DMS79 (cell line): ENCODE data around the gene MCOLN3.
"Not testable (repeated sequence)": the region's sequence is repeated elsewhere in the genome, so short reads cannot be mapped to it uniquely, and the experiment has no call there.

Experiments used
- DNase-seq: peaks from one replicate; lab custom pipeline; 2025; lab: John Stamatoyannopoulos, UW

Gene MCOLN3

DNA sequence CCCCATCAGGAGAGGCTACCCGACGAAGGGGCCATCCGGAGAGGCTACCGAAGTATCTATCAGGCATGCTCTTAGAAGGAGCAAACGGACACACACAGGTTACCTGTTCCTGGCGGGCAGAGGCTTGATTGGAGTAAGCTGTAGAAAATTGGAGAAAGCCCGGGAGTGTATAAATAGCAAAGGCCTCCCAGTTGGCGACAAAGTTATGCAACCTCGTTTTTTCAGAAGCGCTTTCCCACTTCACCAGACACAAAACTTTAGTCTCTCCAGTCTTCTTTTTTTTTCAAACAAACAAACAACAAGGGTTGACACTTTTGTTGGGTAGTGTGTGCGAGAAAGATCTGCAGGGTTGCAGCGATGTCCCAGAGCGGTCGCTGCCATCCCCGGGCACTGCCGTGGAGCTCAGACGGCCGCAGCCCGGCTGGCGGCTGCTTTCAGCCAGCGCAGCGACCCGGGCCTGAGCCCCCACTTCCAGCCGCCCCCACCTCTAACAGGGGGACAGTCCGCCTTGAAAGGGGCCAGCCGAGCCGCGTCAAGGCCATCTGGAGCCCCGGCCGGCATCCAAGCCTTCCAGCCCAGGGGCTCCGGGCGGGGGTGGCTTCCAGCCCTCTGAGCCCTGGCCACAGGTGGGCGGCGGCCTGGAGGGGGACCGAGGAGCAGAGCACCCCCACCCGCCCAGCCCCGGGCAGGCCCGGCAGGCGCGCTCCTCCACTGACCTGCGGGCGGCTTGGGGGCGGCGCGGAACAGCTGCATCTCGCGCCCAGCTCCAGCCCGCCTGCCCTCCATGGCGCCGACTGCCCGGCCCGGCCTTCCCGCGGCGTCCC, 616 bp downstream of the MCOLN3 start:
- DNase-seq: no peak

DNA sequence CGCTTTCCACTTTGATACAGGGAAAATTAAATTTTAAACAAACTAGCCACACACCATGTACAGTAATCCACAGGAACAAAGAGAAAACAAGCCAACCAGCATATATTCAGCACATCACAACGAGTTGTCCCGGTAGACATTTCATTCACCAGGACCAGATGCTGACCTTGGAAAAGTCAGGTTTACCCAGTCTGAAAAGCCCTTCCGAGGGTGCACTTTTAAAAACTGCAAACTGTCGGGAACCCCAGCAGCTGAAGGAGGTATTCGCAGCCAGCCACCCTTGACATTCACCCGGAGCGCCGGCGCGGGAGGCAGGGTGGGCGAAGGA, 1.2 kb downstream of the MCOLN3 start:
- DNase-seq: no peak

DNA sequence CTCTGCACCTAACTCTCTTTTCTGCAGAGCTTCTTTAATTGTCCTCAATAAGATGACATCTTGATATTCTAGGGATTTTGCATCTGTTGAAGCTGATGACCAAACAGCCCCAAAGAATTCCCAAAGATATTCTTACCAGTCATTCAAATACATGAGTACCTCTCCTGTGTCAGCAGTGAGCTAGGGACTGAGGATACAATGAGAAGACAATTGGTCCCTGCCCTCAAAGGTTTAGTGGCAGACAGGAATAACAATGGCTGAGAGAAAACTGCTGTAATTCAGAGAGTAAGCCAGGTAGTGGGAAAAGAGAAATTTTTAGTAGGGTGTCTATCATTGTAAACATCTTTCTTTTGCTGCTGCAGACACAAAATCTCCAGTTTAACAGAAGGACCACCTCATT, 5.9 kb downstream of the MCOLN3 start:
- no peak for DNase-seq

DNA sequence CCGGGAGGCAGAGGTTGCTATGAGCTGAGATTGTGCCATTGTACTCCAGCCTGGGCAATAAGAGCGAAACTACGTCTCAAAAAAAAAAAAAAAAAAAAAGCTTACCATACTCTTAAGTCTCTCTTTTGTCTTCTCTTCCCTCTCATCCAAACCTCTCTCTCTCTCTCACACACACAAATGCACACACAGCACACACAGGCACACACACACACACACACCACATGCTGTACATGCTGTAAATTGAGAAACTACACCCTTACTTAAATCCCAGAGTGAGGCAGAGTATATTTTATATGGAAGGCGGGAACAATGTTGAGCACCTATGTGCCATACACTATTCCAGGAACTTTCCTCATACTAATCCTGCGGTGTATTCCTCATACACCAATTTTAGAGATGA, 6.5 kb downstream of the MCOLN3 start:
- no peak for DNase-seq

DNA sequence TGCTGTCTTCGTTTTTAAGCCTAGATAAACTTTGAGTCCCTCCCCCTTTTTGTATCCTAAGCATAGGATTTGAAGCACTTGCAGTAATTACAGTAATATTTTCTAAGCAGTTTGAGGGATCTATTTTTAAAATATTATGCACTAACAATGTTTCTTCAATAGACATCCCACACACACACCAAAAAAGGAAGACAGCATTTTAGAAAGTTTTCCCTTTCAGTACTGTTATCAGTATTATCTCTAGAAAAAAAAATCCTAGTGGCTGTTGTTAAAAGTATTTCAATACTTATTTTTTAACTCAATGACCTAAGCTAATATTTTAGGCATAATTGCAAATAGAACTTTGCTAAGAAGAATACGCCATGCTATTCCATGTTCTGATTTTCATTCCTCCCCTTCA, 15.1 kb downstream of the MCOLN3 start:
- no peak for DNase-seq

DNA sequence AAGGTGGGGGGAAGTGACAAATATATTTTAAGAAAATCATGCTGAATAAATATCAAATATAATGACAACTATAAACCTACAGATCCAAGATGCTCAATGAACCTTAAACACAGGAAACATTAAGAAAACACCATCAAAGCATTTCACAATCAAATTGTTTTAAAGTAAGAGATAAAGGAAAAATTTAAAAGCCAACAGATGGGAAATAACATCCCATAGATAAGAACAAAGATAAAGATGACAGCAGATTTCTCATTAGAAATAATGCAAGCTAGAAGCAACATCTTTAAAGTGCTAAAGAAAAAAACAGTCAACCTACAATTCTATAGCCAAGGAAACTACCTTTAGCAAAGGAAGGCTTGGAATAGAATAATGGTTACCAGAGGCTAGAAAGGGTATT, 17.8 kb downstream of the MCOLN3 start:
- DNase-seq: no peak

DNA sequence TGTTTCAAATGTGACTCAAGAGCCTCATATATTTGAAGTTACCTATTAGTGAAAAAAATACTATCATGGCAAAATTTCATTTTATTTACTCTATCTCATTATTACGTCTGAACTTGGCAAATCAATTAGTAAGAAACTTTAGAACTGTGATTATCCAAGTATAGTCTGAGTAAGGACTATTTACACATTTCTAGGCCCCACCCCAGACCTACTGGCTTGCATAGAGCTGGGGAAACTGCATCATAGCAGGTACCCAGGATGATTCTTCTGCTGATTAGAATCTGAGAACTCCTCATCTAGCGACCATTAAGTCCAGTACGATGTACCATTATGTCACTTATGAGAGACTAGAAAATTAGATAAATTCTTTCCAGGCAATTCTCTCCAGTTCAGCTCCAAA, 20.1 kb downstream of the MCOLN3 start:
- DNase-seq: no peak

DNA sequence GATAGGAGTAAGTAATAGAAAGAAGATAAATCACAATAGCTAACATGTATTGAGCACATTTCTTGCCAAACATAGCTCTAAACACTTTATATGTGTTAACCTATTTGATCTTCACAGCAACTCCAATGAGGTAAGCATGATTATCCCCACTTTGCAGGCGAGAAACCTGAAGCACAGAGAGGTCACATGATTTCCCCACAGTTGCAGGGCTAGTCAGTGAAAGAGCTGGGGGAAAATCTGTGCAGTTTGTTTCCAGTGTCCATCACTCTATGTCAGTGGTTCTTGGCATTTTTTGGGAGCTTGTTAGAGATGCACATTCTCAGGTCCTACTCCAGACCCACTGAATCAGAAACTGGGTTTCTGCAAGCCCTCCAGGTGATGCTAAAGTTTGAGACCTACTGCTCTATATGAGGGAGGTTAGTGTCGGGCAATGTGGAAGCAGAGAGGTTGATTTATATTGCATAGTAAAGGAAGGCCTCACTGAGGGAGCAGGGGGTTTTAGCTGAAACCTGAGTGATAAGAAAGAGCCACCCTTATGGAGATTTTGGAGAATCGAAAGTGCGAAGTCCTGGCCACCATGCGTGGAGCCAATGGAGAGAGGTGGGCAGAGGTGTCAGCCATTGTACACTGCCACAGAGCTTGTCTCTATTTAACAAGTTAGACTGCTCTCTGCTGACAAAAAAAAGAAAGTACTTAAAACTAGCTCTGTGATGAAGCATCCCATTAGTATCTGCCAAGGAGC, 20.9 kb downstream of the MCOLN3 start:
- no peak for DNase-seq

DNA sequence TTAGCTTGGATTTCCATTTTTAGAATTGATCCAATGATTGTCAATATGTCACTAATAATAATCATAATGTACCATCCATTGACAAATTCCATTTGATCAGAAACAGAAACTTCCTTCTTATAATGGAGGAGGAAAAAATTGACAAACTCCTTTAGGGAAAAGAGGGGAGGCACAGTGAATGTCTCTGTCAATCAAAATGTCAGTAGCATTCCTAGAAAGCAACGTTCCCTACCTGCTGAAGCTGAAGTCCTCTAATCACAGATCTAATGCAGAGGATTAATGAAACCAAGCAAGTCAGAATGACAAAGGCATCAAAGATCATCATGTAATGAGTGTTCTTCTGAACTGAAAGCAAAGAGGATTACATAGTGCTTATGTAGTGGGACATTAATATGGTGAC, 22.4 kb downstream of the MCOLN3 start:
- DNase-seq: no peak

DNA sequence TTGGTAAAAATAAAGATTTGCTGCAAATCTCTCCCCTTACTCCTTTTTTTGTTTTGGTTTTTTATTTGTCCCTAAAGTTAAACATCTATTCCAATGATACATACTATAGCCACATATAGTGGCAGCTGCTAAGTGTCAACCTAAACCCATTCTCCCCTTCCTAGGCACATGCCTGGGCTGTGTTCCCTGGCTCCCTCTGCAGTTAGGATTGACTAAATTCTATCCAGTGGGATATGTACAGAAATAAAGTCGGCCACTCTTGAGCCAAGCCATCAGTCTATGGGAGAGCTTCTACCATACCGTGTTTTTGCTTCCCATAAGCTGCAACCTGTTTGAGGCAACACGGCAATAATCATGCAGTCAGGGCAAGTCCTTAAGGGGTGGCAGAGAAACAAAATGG, 23.6 kb downstream of the MCOLN3 start:
- DNase-seq: no peak

DNA sequence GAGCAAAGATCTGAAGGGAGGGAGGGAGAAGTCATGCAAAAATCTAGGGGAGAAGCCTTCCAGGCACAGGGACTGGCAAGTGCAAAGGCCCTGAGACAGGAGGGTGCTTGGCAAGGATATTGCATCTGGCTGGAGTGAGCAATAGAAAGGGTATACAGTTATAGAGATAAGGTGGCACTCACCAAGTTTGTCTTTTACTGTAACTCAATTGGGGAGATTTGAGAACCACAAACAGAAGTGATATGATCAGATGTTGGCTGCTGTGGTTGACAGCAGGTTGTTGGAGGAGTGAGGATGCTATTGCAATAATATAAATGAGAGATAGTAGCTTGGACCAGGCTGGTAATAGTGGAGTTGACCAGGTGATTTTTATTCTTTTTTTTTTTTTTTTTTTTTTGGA, 25.6 kb downstream of the MCOLN3 start:
- DNase-seq: no peak

DNA sequence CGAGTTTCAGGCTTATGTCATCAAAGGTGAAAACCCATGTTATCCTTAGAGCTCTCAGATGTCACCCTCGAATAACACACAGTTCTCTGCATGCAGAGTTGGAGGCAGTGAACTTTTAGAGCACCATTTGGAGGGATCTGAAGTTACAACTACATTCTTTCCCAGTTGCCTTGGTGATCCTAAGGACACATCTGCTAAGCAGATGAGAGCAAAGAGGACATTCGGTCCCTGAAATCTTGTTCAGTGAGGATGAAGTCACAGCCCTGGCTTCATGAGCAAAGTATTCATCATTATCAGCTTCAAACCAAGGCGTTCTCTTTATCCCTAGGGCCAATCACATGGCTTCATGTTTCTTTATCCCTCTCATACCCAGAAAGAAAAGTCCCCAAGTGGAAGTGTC, 28.3 kb downstream of the MCOLN3 start:
- DNase-seq: no peak

DNA sequence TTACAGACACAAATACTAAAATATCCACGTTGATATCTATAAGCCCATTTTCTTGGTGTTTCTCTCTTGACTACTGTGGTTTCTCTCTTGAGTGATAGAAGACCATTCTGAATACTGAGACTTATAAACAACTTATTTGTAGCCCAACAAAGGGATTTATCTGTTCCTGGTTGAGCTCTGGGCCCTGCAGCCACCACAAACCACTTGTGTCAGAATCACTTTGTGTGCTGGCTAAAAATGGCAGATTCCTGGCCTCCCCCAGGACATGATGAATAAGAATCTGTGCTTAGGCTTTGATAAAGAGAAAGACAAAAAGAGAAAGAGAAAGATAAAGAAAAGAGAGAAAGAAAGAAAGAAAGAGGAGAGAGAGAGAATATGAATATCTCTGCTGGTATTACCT, 32.5 kb downstream of the MCOLN3 start:
- no peak for DNase-seq

DNA sequence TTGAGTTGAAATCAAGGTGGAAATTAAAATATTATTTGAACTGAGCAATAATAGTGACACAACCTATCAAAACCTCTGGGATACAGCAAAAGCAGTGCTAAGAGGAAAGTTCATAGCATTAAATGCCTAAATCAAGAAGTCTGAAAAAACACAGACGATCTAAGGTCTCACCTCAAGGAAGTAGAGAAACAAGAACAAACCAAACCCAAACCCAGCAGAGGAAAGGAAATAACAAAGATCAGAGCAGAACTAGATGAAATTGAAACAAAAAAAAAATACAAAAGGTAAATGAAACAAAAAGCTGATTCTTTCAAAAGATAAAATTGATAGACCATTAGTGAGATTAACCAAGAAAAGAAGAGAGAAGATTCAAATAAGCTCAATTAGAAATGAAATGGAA, 42.7 kb downstream of the MCOLN3 start:
- not testable (repeated sequence) for DNase-seq

DNA sequence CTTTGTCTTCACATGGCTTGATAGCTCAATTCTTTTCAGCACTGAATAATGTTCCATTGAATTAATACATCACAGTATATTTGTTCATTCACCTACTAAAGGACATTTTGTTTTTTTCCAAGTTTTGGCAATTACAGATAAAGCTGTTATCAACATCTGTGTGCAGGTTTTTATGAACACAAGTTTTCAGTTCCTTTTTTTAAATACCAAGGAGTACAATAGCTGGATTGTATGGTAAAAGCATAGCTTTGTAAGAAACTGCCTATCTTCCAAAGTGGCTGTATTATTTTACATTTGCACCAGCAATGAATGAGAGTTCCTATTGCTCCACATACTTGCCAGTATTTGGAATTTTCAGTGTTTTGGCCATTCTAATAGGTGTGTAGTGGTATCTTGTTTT, 46.6 kb downstream of the MCOLN3 start:
- no peak for DNase-seq

DNA sequence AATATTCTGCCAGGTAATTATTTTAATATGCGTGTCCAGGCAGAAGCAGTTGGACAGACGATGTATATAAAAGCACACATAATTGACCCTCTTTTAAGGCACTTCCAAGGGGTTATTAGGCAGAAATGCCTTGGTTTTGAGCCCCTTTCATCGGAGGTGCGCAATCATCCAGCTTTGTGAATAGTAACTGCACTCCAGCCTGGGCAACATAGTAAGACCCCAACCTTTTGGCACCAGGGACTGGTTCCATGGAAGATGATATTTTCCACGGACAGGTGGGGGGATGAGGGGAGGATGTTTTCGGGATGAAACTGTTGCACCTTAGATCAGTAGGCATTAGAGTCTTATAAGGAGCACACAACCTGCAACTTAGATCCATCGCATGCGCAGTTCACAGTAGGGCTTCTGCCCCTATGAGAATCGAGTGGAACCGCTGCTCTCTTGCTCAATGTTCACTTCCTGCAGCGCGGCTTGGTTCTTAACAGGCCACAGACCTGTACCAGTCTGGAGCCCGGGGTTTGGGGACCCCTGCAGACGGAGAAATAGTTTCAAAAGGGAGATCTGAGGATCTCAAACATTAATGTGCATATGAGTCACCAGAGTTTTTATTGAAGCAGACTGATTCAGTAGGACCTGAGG, 49.5 kb downstream of the MCOLN3 start:
- no peak for DNase-seq

DNA sequence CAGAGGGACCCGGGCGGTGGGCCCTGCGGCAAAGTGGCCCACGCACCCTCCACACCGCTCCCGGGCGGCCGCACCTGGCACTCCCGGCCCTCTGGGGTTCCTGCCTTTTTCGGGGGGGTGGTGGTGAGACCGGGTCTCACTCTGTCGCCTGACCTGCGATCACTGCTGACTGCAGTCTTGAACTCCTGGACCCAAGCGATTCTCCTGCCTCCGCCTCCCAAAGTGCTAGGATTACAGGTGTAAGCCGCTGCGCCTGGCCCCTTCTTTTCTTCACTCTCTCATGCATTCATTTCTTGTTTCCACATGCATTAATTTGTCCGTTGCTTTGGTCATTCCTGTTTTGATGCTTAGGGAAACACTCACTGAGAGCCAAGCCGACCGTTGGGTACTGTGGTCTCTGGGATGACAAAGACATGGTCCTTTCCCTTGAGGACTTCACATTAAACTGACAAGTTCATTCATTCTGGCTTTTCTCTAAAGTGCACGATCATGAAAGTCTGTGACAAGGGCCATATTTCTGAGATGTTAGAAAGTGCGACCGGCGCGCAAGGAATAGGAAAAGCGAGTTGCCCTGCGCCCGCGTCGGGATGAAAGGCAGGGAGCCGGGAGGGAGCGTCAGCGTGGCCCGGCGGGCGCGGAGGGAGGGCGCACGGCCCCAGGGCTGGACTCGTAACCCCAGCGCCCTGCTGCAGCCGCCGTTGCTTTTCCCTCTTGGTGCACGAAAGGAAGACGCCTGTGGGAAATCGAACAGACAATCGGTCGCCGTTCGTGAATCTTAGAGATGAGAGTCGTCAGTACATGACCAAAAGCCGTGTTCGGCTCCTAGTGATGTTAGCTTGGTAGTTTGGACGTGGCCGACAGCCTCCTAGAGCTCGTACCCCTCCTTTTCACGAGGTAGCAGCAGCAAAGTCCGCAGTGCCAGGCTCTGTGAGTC, 50.4 kb downstream of the MCOLN3 start:
- DNase-seq: peak; percentile 30

DNA sequence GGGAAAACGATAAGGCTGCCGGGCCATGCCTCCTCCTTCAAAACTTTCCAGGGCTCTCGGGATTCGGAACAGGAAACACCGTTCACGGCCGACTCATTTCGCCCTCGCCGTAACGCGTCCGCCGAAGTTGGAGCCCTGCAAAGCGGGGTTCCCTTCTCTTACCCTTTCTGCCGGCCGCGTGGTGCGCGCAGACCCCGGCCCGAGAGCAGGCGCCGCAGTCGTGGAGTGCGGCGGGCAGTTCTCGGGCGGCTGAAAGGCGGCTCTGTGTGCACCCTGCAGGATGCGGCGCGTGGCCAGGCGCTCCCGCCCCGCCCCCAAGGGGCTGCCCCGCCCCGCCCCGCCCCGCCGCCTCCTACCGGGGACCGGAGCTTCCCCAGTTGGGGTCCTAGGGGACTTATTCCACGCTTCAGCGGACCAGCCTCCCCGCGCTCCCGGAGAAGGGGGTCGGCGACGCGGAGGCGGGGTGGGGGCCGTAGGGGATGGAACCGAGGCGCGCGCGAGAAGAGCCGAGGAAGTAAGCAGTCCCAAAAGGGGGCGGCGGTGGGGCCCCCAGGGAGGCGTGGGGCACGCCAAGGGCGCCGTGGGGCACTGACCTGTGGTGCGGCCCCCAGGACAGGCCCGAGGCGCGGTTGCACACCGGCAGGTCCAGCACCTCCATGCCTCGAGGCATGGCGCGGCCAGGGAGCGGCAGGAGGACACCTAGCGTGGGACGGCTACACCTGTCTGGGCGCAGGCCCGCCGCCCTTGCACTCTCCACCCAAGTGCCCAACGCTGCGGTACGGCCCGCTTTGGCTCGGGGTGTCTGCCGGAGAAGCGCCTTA, 51.2 kb downstream of the MCOLN3 start, which contains the start of gene MCOLN2:
Gene MCOLN2 (minus strand): TSS at position 268 of the 821 bp plus-strand sequence. CDS start 241 bp downstream, at position 27.
- peak; percentile 39 for DNase-seq

DNA sequence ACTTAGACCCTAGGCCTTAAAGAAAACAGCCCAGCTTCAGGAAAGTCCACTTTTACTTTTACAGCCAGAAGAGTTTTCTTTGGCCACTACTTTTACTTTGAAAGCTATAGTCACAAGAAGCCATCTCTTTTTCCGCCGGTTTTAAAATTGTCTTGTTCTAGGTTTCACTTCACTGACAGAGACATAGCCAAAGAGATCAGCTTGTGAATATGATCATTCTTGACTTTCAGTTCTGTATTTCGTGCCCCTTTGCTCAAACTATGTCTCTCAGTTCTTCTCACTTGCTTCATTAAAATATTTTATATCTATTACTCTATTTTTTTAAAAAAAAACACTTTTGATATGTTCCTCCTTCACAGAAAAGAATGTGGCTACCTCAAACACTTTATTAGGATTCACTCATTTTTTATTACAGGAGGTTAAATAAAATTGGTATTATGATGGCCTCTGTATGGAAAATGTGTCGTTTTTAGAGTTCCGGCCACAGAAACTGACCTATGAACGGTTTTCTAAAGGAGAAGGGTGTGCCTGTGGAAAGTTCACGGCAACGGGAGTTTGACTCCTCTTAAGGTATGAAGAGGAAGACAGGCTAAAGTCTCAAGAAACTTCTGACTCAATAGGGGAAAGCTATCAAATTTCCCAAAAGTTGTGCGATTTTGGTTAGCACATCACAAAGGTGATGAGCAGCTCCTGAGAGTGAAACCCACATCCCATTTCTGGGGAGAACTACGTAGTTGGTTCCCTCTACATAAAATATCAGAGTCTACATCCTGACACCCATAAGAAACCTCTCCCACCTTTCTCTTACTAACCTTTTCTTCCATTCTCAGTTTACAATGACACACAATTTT, 52.6 kb downstream of the MCOLN3 start:
- no peak for DNase-seq
